ENCODE measurements around the gene DDX41. TPM values are rescaled to one million over a fixed set of nuclear protein-coding genes. Genes with fewer than 3 reads are reported as not detected.

DDX41 gene
- total RNA-seq, 4 donors from 2014 or later: 63.4 to 96.5 (median 76.2) TPM

- Histone ChIP-seq H3K36me3 (peaks cover 0 to 20% (median 2%) of the 10 kb centered on the region in 3 donors), H3K27ac (peak overlapping the region in 3 of 4 donors; percentile 64 to 91 (median 89)), H3K9me3 (no peaks in the 10 kb centered on the region), H3K4me1 (peaks cover 21 to 82% (median 26%) of the 10 kb centered on the region in 3 donors), H3K4me3 (peak overlapping the region; percentile 47 to 81 (median 76)), H3K27me3 (no peaks in the 10 kb centered on the region)
- no peak for DNase-seq
- intact Hi-C loops (cut with DNase I): no loop called here
- no peak for TF ChIP-seq POLR2A (IDR thresholded peaks at IDR 0.05)
- no peak for TF ChIP-seq CTCF (IDR thresholded peaks at IDR 0.05)
- WGBS, 2 donors: 67% methylated on average over 9 of the region's 14 CpGs; no CpG with 5 or more reads in 1 of the 2 donors
These were observed 45.0 kb downstream of the DDX41 start for GRCh38 chr5:177471610-177472356.

- Histone ChIP-seq H3K4me1 (peaks cover 21 to 74% (median 26%) of the 10 kb centered on the region in 3 donors), H3K27me3 (no peaks in the 10 kb centered on the region), H3K36me3 (peaks cover 0 to 29% (median 8%) of the 10 kb centered on the region in 3 donors), H3K27ac (peak overlapping the region in 3 of 4 donors; percentile 27 to 91 (median 89)), H3K9me3 (no peaks in the 10 kb centered on the region), H3K4me3 (no peak overlapping the region)
- 74 to 90% methylated on average over 4 to 6 of the region's 10 CpGs for WGBS, 2 donors
- TF ChIP-seq CTCF (IDR thresholded peaks at IDR 0.05): no peak
- TF ChIP-seq POLR2A (IDR thresholded peaks at IDR 0.05): no peak
- intact Hi-C loops (cut with DNase I): no loop called here
- no peak for DNase-seq
These were observed 45.8 kb downstream of the DDX41 start for GRCh38 chr5:177470759-177471536.

- intact Hi-C loops (cut with DNase I): no loop called here
- 72 to 74% methylated on average over 7 to 8 of the region's 8 CpGs for WGBS, 2 donors
- no peak overlapping the region for H3K4me3 ChIP-seq
- H3K27me3 ChIP-seq: no peaks in the 10 kb centered on the region
- peaks cover 0 to 39% (median 8%) of the 10 kb centered on the region in 3 donors for H3K36me3 ChIP-seq
- TF ChIP-seq CTCF (IDR thresholded peaks at IDR 0.05) (no peak), POLR2A (IDR thresholded peaks at IDR 0.05) (no peak)
- H3K4me1 ChIP-seq: peaks cover 21 to 65% (median 26%) of the 10 kb centered on the region in 3 donors
- DNase-seq: no peak
- H3K27ac ChIP-seq: peak overlapping the region in 2 of 4 donors; percentile 42 to 91
- H3K9me3 ChIP-seq: no peaks in the 10 kb centered on the region
These were observed 46.8 kb downstream of the DDX41 start for GRCh38 chr5:177469750-177470525.

- no peak overlapping the region for H3K4me3 ChIP-seq
- no peaks in the 10 kb centered on the region for H3K27me3 ChIP-seq
- H3K36me3 ChIP-seq: peaks cover 0 to 43% (median 8%) of the 10 kb centered on the region in 3 donors
- H3K9me3 ChIP-seq: no peaks in the 10 kb centered on the region
- WGBS, 2 donors: 42 to 78% methylated on average over 11 to 15 of the region's 25 CpGs
- H3K4me1 ChIP-seq: peaks cover 21 to 55% (median 26%) of the 10 kb centered on the region in 3 donors
- intact Hi-C loops (cut with DNase I): no loop called here
- TF ChIP-seq CTCF (IDR thresholded peaks at IDR 0.05): no peak
- TF ChIP-seq POLR2A (IDR thresholded peaks at IDR 0.05): no peak
- DNase-seq: no peak
- peak overlapping the region in 2 of 4 donors; percentile 42 to 91 for H3K27ac ChIP-seq
These were observed 47.8 kb downstream of the DDX41 start for GRCh38 chr5:177468685-177469628.

Measured in esophagus squamous epithelium (tissue), 5 donors.